Gastroesophageal sphincter (tissue), 4 donors: ENCODE data around the gene BUD31. TPM values are rescaled to one million over a fixed set of nuclear protein-coding genes. Genes with fewer than 3 reads are reported as not detected.

Experiments used
- ATAC-seq: fragments of 150-250 bp; one replicate; pipeline ENCODE4 v1.9.1; 2016; ENCODE audit warnings: mild to moderate bottlenecking, moderate library complexity
- H3K27ac ChIP-seq, 4 donors: fragments of 200-600 bp; sonication (generic) in 3 of 4; 1 replicate in 3 of 4; 2 replicates in 1 of 4; pipeline ENCODE4 v1.5.1; 2016 to 2019
- H3K27me3 ChIP-seq: fragments of 200-600 bp; sonication (generic); one replicate; pipeline ENCODE4 v1.5.1; 2019
- H3K36me3 ChIP-seq, 2 donors: fragments of 200-600 bp; sonication (generic); one replicate each; pipeline ENCODE4 v1.5.1; 2019; ENCODE audit warnings: control low read depth in 1 of 2
- H3K4me1 ChIP-seq, 3 donors: fragments of 200-600 bp; sonication (generic); 1 replicate in 2 of 3; 2 replicates in 1 of 3; pipeline ENCODE4 v1.5.1; 2016 to 2019; ENCODE audit warnings: control low read depth in 2 of 3
- H3K4me3 ChIP-seq, 2 donors: fragments of 200-600 bp; sonication (generic); one replicate each; pipeline ENCODE4 v1.5.1; 2019; ENCODE audit warnings: mild to moderate bottlenecking in 1 of 2, moderate library complexity in 1 of 2
- H3K9me3 ChIP-seq, 3 donors: fragments of 200-600 bp; sonication (generic); one replicate each; pipeline ENCODE4 v1.5.1; 2017 to 2019; ENCODE audit warnings: control low read depth in 2 of 3
- EP300 ChIP-seq: sonication (generic); formaldehyde crosslinking; IDR thresholded peaks from one replicate; pipeline ENCODE4 v1.6.1; 2017; ENCODE audit warnings: antibody characterized with exemption, mild to moderate bottlenecking
- POLR2A ChIP-seq, 2 donors: fragments of 450-650 bp; IDR thresholded peaks; one replicate each; pipeline ENCODE4 v1.6.1; 2017; ENCODE audit warnings: antibody characterized with exemption in 2 of 2, mild to moderate bottlenecking in 2 of 2, moderate library complexity in 1 of 2
- POLR2AphosphoS5 ChIP-seq: sonication (generic); formaldehyde crosslinking; IDR thresholded peaks from one replicate; pipeline ENCODE4 v1.6.1; 2017; ENCODE audit warnings: antibody characterized with exemption
- WGBS, 2 donors: methylation state at CpG; one replicate each; pipeline ENCODE4 v1.1.5; 2018; ENCODE audit warnings: low coverage in 1 of 2; 5-methylcytosine and 5-hydroxymethylcytosine counted together
- total RNA-seq, 4 donors: library from RNA; depleted of rRNA; stranded (reverse); fragments of >200 nt; gene quantifications; one replicate each; pipeline ENCODE4 v1.1.0, GENCODE V29; 2016
- TF ChIP-seq, protein P1 (sequence below), 4 experiments: fragments of 200-600 bp in 2 of 4; fragments of 450-650 bp in 2 of 4; sonication (generic) in 1 of 4; IDR thresholded peaks; one replicate each; pipeline ENCODE4 v1.5.1; 2017 to 2019; ENCODE audit warnings: antibody characterized with exemption in 4 of 4, mild to moderate bottlenecking in 2 of 4, moderate library complexity in 2 of 4

The BUD31 gene
- total RNA-seq: 10 to 100 TPM; 47.3 to 73.4 (median 70.0) TPM

DNA sequence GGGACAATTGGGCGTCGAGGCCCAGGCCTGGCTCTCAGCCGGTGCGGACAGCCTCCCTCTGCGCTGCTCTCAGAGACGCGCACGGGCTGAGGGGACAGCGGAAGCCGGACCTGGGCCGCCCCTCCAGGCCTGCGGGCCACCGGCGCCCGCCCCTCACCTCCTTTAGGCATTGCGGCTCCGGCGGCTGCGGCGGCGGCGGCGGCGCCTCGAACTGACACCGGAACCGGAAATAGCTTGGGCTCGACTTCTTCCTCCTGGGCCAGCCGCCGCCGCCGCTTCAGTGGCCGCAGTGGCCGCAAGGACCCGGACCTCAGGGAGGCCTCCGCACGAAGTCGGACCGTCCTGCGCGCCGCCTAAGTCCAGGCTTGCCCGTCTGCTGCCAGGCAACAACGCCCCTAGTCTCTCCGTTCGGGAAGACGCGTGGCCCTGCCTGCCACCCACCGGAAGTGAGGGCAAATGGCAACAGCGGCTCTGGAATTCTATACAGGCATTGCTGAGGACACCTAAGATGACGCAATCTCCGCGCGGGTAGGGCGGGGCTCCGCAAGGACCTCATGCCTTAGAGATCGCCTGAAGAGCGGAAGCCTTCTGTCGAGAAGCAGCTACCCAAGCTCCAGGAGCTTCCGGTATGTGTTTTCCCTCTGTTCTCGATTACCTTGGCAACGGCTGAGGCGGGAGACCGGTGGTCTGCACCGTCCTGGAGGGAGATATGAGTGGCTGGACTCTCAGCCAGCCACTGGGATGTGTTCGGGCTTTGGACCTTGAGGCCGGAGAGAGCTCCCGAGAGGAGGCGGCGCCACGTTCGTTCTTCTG lies at the start of gene BUD31, which contains the start of gene PDAP1:
Gene BUD31 (plus strand): TSS at position 591 of the 813 bp plus-strand sequence. CDS start 2,124 bp downstream, outside the sequence.
Gene PDAP1 (minus strand): TSS at position 219 of the 813 bp plus-strand sequence. CDS start 49 bp downstream, at position 170.
- Histone ChIP-seq H3K4me1 (peaks cover 3 to 60% (median 21%) of the 10 kb centered on the region in 3 donors), H3K9me3 (no peaks in the 10 kb centered on the region), H3K4me3 (peak within 1 kb of the TSS; percentile 65 to 83), H3K27me3 (no peaks in the 10 kb centered on the region), H3K27ac (peak within 1 kb of the TSS; percentile 82 to 97 (median 96)), H3K36me3 (peaks cover 0 to 51% of the 10 kb centered on the region in 2 donors)
- 0 to 1% methylated on average over 7 to 13 of the region's 72 CpGs for WGBS, 2 donors
- TF ChIP-seq EP300: no peak
- TF ChIP-seq POLR2A (IDR thresholded peaks at IDR 0.05): peak; percentile 49 to 54
- TF ChIP-seq, protein P1, sequence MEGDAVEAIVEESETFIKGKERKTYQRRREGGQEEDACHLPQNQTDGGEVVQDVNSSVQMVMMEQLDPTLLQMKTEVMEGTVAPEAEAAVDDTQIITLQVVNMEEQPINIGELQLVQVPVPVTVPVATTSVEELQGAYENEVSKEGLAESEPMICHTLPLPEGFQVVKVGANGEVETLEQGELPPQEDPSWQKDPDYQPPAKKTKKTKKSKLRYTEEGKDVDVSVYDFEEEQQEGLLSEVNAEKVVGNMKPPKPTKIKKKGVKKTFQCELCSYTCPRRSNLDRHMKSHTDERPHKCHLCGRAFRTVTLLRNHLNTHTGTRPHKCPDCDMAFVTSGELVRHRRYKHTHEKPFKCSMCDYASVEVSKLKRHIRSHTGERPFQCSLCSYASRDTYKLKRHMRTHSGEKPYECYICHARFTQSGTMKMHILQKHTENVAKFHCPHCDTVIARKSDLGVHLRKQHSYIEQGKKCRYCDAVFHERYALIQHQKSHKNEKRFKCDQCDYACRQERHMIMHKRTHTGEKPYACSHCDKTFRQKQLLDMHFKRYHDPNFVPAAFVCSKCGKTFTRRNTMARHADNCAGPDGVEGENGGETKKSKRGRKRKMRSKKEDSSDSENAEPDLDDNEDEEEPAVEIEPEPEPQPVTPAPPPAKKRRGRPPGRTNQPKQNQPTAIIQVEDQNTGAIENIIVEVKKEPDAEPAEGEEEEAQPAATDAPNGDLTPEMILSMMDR (IDR thresholded peaks at IDR 0.05): peak in 3 of 4 experiments; percentile 12 to 55 (median 53)
- peak; percentile 88 for TF ChIP-seq POLR2AphosphoS5
- ATAC-seq: peak; percentile 95

DNA sequence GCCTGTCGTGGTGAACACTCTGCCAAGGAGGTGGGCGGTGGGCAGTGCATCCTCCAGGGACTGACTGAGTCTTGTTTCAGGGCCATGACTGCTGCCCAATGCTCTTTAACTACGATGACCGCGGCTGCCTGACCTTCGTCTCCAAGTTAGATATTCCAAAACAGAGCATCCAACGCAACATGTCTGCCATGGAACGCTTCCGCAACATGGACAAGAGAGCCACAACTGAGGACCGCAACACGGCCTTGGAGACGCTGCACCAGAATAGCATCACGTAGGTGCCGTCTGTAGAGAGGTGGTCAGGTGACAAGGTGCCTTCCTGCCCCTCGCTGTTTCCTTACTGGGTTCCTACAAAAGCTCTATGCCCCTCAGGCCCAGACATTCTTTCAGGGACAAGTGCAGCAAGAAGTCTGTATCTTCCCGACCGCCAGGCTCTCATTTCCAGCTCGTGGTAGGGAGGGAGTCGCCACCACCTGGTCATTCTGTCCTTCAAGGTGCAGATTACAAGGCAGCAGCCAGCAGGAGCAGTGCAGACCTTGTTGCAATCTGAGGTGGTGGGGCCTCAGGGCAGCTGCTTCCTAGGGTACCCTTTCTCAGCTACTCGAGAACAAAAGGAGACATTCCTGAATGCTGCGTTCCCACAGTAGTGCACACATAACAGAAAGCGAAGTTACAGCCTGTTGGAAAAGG lies 49.2 kb upstream of the BUD31 start:
- Histone ChIP-seq H3K9me3 (no peaks in the 10 kb centered on the region), H3K27ac (peak overlapping the region in 2 of 4 donors; percentile 48 to 61), H3K27me3 (no peaks in the 10 kb centered on the region), H3K4me3 (no peak overlapping the region), H3K36me3 (peaks cover 0 to 100% of the 10 kb centered on the region in 2 donors), H3K4me1 (no peaks in the 10 kb centered on the region)
- 82 to 86% methylated on average over 9 to 12 of the region's 22 CpGs for whole genome bisulfite sequencing, 2 donors
- TF ChIP-seq, protein P1 (IDR thresholded peaks at IDR 0.05): no peak
- TF ChIP-seq POLR2AphosphoS5 (no peak), POLR2A (IDR thresholded peaks at IDR 0.05) (no peak), EP300 (no peak)
- ATAC-seq: no peak

DNA sequence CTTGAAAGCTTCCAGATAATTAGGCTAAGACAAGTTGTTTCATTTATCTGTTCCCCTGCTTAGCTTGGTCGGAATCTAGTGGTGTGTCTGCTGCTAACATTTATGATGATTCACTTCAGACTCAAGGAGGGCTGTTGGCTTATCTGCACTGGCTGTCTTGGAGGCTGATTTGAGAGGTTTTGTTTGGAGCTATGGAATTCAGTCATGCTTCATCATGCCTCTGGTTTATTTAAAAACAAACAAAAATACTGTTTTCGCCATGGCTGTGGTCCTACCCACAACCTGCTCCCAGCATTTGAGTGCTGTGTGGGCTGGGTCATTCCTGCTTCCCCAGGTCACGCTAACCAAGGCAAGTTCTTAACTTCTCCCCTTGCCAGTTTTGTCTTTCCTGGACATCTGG lies 46.0 kb upstream of the BUD31 start:
- Histone ChIP-seq H3K27ac (no peak overlapping the region), H3K4me3 (no peak overlapping the region), H3K9me3 (no peaks in the 10 kb centered on the region), H3K36me3 (peaks cover 0 to 98% of the 10 kb centered on the region in 2 donors), H3K4me1 (no peaks in the 10 kb centered on the region), H3K27me3 (no peaks in the 10 kb centered on the region)
- no peak for ATAC-seq
- 57 to 66% methylated on average over 1 to 3 of the region's 3 CpGs for WGBS, 2 donors
- TF ChIP-seq EP300 (no peak), POLR2A (IDR thresholded peaks at IDR 0.05) (no peak), POLR2AphosphoS5 (no peak)
- TF ChIP-seq, protein P1 (IDR thresholded peaks at IDR 0.05): no peak

DNA sequence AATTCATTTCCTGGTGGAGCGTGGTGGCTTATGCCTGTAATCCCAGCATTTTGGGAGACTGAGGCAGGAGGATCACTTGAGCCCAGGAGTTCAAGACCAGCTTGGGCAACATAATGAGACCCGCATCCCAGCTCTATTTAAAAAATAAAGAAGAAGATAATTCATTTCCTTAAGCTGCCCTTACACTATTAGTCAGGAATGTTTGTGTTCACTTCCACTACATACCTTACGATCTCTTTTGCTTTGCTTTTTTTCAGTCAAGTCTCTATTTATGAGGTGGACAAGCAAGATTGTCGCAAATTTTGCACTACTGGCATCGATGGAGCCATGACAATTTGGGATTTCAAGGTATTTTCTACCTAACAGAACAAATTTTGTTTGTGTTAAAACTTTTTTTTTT lies 45.5 kb upstream of the BUD31 start:
- ATAC-seq: no peak
- Histone ChIP-seq H3K9me3 (no peaks in the 10 kb centered on the region), H3K4me3 (no peak overlapping the region), H3K36me3 (peaks cover 0 to 94% of the 10 kb centered on the region in 2 donors), H3K27me3 (no peaks in the 10 kb centered on the region), H3K4me1 (no peaks in the 10 kb centered on the region), H3K27ac (no peak overlapping the region)
- WGBS, 2 donors: 85 to 95% methylated on average over 5 of the region's 5 CpGs
- TF ChIP-seq POLR2AphosphoS5 (no peak), POLR2A (IDR thresholded peaks at IDR 0.05) (no peak), EP300 (no peak)
- TF ChIP-seq, protein P1 (IDR thresholded peaks at IDR 0.05): no peak
